GM21786 (cell line): ENCODE measurements around the gene OR5B3.
A peak's percentile ranks its signal among the peaks of the same experiment; 100 is the strongest.
"Not testable (repeated sequence)": the region's sequence is repeated elsewhere in the genome, so short reads cannot be mapped to it uniquely, and the experiment has no call there.

Experiments
- ATAC-seq: cut with Tn5 transposase; IDR thresholded peaks from one replicate; pipeline ENCODE4 v1.9.1; 2021; ENCODE audit not compliant: unreplicated experiment

Gene OR5B3

DNA sequence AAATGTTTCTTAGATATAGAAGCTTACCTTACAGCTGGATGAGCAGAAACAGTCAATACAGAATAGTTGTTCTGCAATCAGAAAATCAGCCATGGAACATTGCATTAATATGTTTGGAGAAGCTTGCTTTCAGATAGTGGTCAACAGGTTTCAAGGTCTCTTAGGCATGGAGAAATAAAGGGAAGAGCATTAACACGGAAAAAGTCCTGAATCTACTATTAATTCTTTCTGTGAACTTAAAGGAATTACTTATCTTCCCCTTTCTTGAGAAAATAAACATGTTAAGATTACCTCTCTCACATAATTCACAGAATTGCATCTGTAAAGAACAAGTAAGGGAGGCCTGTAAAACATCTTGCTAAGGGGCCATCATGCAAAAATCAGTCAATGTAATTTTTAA is at the start of gene OR5B3:
OR5B3 (minus strand) TSS at position 101 of the 400 bp plus-strand sequence. CDS start 3,465 bp downstream, outside the sequence.
- no peak for ATAC-seq

- no peak for ATAC-seq
Observed at GRCh38 chr11:58451585-58451984, 44.9 kb upstream of the OR5B3 start.

GRCh38 chr11:58446294-58446693 is 39.6 kb upstream of the OR5B3 start:
- ATAC-seq = no peak

DNA sequence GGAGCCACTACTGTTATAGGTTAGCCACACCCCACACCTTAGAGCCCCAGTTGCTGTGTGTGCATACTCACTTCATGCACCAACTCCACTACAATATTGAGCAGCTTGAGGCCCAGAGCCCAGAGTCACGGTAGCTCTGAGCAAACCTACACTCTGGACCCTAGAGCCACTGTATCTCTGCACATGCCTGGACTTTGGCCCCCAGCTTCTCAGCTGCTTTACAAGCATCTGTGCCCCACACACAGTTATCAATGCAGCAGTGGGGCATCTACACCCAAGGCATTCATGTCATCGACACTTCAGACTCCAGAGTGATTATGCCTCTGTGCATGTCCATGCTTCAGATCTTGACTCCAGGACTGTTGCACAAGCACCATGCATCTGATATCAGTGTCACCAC is 37.6 kb upstream of the OR5B3 start:
- ATAC-seq = no peak

DNA sequence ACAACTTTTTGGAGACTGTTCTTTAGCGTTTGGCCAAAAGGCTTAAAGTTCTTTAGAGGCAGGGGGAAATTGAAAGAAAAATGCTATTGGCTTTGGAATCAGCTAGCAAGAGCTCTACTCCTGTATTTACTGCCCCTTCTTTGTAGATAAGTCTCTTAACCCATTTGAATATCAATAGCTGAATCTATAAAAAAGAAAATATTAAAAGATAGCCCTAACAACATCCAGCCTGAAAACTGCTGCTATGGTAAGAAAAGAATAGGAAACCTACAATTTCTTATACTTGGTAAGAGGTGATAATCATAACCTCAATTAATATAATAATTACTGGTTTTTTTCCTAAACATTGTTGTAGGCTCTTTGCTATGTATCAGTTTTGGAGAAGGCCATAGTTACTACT is 35.5 kb upstream of the OR5B3 start, which contains the start of gene OR5B12:
OR5B12 (minus strand) TSS at position 101 of the 400 bp plus-strand sequence. CDS start 2,085 bp downstream, outside the sequence.
- ATAC-seq = no peak

GRCh38 chr11:58438486-58438885 is 31.8 kb upstream of the OR5B3 start:
- ATAC-seq = no peak

DNA sequence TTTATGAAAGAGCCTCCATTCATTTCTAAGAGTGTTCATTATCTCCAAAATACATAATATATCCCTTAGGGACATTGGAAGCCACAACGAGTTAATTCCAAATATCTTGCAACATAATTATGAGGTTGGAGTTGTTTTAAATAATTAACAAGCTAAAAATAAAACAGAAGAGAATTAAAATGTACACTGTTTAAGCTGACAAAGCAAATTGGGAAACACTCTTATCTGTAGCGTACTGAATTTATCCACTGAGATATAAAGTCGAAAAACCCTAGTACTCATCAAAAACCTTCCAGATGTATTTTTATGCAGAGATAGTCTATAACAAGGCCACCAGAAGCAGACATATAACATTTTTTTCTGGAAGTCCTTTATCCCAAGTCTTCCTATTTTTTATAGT is 27.5 kb upstream of the OR5B3 start:
- no peak for ATAC-seq

DNA sequence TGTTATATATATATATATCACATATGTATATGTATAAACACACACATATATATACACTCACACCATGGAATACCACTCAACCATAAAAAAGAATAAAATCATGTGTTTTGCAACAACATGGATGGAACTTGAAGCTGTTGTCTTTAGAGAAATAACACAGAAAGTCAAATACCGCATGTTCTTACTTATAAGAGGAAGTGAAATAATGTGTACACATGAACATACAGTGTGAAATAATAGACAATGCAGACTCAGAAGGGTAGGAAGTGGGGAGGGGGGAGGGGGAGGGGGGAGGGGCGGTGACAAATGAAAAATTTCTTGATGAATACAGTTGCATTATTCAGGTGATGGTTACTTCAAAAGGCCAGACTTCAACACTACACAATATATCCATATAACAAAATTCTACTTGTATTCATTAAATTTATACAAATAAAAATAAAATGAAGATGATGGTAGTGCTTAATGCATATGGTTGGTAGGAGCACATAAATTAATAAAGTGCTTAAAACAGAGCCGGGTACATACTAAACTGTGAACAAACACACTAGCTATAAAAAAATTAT is 27.0 kb upstream of the OR5B3 start:
- peak; percentile 72 for ATAC-seq

GRCh38 chr11:58429273-58429672 is 22.6 kb upstream of the OR5B3 start:
- no peak for ATAC-seq

GRCh38 chr11:58428021-58428420 is 21.3 kb upstream of the OR5B3 start, which contains the start of gene OR5B2:
Gene OR5B2 (minus strand): TSS chr11:58428121. CDS start chr11:58423261, 4,860 bp downstream.
- ATAC-seq = no peak

GRCh38 chr11:58399622-58400021 is 7.1 kb downstream of the OR5B3 start:
- ATAC-seq = not testable (repeated sequence)

DNA sequence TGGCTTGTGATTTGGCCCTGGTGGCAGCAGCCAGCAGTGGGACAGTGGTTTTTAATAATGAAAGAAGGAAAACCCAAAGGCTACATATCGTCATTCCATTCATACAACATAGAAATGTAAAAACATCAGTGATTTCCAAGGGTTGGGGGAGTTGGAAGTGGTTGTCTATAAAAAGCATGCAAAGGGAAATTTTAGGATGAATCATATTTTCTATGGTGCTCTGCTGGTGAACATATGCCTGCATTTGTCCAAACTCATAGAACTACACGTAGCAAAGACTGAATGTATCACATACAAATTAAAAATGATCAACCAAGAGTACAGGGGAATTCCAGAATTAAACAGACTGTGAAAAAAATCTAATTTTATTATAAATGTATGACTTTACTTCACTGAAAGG is 11.1 kb downstream of the OR5B3 start:
- ATAC-seq = no peak

DNA sequence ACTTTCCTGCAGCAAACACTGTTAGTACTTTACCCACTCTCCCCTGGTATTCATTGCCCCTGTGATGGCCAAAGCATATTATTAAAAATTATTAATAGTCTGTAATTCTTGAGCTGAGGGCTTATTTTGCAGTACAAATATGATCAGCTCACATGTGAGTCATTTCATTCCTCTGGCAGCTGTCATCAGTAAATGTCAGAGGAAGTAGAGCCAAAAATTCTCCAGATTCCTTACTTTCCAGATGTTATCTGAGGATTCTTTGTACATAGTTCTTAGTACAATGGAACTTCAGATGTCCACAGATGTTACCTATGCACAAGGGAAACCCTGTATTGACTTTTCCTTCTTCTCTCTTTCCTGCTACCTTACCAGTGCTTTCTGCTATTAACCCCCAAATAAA is 12.5 kb downstream of the OR5B3 start:
- ATAC-seq = no peak

DNA sequence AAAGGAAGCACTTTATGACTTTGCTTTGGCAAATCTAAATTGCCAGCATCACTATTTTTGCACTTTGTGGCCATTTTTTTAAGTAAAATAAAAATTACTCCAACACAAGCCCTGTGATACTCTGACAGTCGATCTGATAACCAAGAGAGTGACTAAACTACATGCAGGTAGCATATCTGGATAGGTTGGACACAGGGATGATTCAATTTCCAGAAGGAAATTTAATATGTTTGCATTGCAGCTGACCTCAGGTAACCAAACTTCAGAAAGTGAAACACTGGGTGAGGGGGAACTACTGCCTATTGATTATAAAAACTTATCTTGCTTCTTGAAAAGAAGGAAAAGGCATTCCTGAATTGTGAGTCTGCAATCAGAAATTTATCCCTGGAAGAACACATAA is 13.9 kb downstream of the OR5B3 start:
- no peak for ATAC-seq

- no peak for ATAC-seq
Observed at GRCh38 chr11:58391879-58392278, 14.8 kb downstream of the OR5B3 start.

- no peak for ATAC-seq
Observed at GRCh38 chr11:58390551-58391063, 16.1 kb downstream of the OR5B3 start.

GRCh38 chr11:58358969-58359368 is 47.7 kb downstream of the OR5B3 start, which contains the start of gene OR5B17:
Gene OR5B17 (minus strand): TSS chr11:58359069. CDS start chr11:58359069, 0 bp downstream.
- no peak for ATAC-seq

GRCh38 chr11:58354727-58355126 is 51.9 kb downstream of the OR5B3 start:
- ATAC-seq = no peak
